ENCODE results near the gene RASA4.
"Not testable (repeated sequence)": the region's sequence is repeated elsewhere in the genome, so short reads cannot be mapped to it uniquely, and the experiment has no call there.

The RASA4 gene
- total RNA-seq = 1.6 to 1.9 reads per million in 2 donors

DNA sequence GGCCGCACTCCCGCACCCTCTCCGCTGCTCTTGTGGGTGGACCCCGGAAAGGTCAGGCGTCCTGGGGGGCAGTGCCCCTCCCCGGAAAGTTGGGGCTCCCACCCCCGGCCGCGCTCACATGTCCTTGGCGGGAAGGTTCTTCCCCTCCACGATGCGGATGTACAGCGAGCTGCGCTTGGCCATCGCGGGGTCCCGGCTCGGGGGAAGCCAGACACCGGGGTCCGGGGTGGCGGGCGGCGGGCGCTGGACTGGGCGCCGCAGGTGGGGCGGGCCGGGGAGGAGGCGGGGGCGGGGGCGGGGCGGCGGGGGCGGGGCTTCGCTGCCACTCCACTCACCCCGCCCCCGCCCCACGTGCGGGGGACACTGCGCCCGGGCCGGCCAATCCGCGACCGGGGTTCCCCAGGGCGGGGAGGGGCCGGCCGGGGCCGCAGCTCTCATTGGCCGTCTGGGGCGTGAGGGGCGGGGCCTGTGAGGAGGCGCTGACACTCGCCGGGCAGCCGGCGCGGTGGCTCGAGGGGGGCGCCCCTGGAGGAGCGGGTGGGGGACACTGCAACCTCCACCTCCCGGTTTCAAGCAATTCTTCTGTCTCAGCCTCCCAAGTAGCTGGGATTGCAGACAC, at the start of gene RASA4:
RASA4 (minus strand) TSS at position 250 of the 619 bp plus-strand sequence; CDS start at position 183, 67 bp downstream.
- DNase-seq = not testable (repeated sequence)

DNA sequence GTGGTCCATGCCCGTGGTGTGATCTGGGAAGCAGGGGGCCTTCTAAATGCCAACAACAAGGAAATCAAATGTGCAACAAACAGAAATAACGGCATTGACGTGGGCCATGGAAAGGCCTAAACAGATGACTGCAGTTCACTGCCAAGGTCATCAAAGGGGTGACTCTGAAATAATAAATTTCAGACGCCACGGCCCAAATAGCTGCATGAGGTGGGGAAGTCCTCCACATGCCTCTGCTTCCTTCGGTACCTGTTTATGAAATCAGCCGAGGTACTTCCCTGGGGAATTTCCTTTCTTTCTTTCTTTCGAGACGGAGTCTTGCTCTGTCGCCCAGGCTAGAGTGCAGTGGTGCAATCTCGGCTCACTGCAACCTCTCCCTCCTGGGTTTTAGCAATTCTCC, 48.2 kb upstream of the RASA4 start:
- DNase-seq = not testable (repeated sequence)

DNA sequence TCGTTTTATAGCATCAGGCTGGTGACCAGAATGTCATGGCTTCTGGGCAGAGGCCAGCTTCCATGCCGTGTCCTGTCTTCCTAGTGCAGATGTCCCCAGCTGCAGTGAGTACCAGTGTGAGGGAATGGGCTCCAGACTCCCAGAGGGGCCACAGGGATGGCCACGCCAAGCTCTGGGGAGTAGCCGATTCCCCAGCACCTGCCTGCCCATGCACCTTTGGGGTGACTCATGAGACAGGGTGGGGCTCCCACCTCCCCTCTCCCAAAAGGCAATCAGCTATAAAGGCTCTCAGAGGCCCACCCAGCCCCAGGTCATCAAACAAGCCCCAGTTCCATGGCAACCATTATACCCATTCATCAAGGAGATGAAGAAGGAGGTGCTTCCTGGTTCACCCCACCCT, 33.4 kb upstream of the RASA4 start, which contains the start of gene SPDYE2B:
SPDYE2B (plus strand) TSS at position 396 of the 400 bp plus-strand sequence. CDS start 2,030 bp downstream, outside the sequence.
- not testable (repeated sequence) for DNase-seq

DNA sequence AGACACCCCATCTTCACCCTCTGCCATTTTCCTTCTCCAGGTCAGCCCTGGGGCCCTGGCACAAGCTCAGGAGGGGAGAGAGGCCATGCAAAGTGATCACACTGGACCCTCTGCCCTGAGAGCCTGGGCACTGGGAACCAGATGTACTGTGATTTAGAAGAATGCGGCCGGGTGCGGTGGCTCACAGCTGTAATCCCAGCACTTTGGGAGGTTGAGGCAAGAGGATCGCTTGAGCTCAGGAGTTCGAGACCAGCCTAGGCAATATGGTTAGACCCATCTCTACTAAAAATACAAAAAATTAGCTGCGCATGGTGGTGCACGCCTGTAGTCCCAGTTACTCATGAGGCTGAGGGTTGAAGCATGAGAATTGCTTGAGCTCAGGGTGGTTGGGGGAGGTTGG, 31.3 kb upstream of the RASA4 start:
- DNase-seq = not testable (repeated sequence)

DNA sequence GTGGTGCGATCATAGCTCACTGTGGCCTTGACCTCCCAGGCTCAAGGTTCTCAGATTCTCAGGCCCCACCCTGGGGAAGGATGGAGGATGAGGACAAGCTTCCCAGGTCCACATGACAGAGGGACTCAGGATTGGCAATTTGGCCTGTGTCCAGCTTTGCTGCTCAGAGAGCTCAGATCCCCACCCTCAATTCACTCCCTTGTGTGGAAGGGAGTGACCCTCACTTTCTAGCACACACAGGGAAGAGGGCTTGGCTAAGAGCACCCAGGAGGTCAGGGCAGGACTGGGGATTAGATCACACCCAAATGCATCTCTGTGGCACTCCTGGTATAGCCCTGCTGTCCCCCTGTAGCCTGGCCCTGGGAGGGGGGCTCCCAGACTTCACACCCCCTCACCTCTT, 26.8 kb upstream of the RASA4 start:
- not testable (repeated sequence) for DNase-seq

DNA sequence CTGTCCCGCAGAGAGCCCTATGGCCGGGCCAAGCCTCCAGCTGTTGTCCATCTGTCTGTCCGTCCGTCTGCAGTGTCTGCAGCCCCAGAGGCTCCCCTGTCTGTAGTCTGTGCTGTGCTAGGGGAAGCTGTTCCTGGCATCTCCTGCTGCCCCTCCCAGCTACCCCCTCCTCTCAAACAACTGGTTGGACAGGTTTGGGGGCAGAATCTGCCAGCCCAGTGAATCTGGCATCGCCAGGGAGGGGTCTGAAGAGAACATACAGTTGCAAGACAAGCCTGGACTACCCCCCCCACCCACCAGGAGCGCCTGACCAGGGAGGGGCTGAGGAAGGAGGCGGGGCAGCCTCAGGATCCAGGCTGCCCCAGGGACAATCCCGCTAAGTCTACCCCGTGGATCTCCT, 26.1 kb upstream of the RASA4 start, which contains the start of gene UPK3BL1:
UPK3BL1 (minus strand) TSS at position 101 of the 400 bp plus-strand sequence; CDS start at position 51, 50 bp downstream.
- DNase-seq = not testable (repeated sequence)

DNA sequence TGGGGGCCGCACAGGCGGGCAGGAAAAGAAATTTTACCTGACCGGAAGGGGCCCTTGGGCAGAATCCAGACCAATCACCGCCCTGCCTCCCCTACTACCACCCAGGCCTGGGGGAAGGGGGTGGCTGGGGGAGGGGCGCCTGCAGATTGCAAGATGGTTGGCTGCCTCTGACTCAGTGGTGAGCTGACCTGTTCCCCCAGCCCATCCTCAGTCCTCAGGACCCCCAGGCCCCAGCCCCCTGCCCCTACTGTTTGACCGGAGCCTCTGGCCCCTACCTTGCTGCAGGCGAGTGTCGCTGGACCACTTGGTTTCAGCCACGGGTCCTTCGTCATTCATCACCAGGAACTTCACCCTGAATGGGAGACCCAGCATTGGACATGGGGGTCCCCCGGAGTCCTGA, 22.3 kb upstream of the RASA4 start:
- not testable (repeated sequence) for DNase-seq

DNA sequence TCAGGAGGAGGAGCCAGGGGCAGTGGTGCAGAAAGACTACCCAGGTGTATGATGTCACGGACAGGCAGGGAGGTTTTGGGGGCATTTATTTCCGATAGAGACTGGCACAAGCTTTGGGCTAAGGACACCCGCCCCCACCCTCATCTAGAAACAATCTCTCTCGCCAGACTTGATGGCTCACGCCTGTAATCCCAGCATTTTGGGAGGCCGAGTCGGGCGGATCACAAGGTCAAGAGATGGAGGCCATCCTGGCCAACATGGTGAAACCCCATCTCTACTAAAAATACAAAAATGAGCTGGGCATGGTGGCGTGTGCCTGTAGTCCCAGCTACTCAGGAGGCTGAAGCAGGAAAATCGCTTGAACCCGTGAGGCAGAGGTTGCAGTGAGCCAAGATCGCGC, 20.4 kb upstream of the RASA4 start:
- DNase-seq = not testable (repeated sequence)

DNA sequence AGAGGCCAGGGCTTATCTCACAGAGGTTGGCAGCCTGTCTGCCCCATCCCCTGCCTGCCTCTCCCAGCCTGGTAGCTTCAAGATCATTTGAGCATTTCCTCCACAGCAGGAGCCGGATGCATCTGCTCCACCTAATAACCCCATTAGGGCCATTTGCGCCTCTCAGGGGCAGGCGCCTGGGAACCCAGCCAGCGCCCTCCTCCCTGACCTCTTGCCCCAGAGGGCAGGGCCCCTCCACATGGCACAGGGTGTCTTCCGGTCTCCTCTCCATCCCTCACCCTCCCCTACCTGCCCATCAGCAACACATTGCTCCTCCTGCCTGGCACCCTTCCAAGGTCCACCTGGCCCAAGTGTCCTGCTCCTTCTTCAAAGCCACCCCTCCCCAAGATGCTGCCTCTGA, 18.8 kb upstream of the RASA4 start:
- not testable (repeated sequence) for DNase-seq

DNA sequence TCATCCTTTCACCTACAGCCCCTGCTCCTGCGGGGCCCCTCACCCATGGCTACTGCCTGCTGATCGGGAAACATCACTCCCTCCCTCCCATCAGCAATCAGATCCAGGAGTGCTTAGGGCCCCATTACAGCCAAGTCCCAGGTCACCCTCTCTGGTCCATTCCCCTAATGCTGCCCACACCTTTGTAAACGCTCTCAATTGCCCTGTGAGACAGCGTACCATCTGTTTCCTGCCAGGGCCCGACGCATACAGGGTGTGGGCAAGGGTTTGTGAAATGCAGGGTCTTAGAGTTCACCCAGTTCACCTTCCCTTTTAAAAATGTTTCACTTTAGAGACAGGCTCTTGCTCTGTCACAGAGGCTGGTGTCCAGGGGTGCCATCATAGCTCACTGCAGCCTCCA, 17.7 kb upstream of the RASA4 start:
- DNase-seq = not testable (repeated sequence)

DNA sequence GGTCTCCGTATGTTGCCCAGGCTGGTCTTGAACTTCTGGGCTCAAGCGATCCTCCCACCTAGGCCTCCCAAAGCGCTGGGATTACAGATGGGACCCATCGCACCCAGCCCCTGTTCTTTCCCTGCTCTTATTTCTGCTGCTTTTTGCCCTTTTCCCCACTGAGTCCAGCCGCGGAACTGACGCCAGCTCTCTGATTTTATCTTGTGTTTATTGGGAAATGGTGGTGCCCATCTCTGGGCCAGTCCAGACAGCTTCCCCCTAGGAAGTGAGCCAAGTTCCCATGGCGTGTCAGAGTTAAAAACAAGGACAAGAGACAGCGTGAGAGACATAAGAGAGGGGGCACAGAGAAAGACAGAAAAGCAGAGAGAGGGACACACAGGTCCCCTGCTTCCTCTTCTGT, 14.1 kb upstream of the RASA4 start:
- DNase-seq = not testable (repeated sequence)

DNA sequence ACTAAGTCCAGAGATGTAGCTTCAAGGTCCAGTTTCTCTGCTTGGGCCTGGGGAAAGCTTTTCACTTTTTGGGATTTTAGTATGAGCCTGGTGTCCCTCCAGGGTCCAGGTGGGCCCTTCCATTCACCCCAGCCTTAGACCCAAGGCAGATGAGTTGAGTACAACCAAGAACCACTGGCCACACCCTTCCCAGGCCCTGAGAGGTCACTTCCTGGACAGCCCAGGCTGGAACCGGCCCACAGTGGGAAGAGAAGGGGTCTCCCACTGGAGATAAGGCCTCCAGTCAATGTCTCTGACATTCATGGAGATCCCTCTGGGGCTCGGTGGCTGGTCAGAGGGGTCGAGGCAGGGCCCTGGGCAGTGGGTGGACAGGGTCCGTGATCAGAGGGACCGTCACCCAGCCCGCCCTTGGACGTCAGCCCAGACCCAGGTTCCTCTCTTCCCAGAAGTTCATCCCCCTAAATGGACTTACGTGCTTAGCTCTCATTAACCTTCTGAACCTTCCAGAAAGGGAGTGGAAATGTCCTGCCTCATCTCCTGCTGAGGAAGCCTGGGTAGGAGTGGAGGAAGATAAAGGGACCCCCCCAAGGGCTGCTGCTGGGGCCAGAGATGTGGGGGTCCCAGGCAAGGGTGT, 10.8 kb upstream of the RASA4 start:
- DNase-seq = not testable (repeated sequence)

DNA sequence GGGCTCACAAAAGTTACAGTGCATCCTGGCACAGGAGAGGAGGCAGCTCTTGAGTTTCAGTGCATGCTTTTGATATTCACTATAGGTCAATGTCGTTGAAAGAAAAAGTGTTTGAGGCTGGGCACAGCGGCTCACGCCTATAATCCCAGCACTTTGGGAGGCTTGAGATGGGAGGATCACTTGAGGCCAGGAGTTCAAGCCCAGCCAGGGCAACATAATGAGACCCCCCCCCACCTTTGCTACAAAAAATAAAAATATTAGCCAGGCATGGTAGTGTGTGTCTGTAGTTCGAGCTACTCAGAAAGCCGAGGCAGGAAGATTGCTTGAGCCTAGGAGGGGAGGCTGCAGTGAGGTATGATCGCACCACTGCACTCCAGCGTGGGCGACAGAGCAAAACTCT, 1.6 kb upstream of the RASA4 start:
- DNase-seq = not testable (repeated sequence)

DNA sequence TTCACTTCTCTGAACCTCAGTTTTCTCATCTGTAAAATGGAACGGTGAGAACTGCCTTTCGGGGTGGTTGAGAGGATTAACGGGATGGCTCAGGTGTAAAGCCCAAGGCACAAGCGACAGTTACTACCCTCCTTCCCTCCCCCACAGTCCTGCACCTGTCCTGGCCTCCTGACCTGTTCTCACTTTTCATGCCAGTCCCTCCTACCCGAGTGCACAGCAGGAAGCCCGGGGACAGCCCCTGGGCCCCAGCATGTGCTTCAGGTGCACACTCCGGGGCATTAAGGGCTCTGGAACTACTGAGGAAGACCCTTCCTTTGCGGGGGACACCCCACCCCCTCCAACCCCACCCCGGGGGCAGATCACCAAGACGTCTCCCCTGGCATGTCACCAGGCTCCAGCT, 626 bp downstream of the RASA4 start:
- not testable (repeated sequence) for DNase-seq

DNA sequence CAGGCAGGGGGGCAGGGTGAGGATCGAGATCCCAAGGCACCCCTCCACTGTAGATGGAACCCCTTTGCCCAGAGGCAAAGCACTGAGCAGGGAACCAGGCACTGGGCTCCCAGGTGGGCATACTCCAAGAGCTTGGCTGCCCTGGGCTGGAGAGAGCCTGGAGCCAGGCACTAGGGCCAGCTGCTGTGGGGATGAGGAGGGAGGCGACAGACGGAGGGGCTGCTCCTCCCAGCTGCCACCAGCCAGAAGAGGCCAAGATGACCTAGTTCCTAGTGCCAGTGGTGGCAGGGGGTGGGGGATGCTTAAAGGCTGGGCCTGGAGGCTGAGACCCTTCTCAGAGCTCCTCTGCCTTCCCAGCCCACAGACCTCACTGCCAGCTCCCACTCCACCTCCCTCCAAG, 1.7 kb downstream of the RASA4 start:
- not testable (repeated sequence) for DNase-seq

DNA sequence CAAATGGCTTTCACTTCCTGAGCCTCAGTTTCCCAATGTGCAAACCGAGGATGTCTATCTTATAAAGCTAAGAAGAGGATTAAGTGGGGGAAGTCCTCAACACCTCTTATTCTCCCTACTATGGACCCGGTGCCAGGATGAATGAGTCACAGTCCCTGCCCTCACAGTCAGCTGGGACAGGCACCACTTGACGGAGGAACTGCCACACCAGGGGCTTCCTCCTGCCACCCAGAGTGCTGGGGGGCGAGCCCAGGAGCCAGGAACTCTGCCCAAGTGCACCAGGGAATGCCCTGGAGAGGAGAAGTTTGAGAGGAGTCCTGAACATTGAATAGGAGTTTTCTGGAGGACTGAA, 2.2 kb downstream of the RASA4 start:
- DNase-seq = not testable (repeated sequence)

DNA sequence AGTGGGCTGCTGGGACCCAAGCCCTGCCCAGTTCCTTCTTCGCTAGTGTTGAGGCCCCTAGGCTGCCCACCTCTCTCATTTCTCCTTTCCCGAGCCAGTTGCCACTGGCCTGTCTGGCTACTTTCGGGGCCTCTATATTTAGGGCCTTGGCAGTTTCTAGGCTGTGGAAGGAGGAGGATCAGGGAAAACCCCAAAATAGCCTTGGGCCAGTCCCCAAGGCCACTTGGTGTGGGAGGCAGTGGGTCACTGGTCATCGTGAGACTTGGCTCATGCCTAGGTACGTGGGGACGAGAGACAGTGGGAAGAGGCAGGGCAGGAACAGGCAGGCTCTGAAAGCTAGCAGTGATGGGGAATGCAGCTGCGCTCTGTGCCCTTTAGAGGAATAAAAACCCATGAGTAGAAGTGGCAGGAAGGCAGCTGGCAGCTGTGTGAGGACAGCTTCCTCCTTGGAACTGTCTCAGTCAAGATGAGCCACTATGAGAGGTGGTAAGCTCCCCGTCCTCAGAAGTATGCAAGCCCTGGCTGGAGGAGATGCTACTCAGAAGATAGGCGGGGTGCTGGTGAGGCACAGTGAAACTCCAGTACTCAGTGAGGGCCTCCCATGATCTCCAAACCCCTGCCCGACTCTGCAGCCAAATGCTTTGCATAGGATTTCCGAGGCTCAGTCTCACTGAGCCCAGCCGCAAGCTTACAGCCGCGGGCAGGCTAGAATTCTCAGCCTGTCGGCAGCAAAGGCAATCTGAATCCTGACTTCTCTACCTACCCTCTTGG, 2.8 kb downstream of the RASA4 start:
- not testable (repeated sequence) for DNase-seq

DNA sequence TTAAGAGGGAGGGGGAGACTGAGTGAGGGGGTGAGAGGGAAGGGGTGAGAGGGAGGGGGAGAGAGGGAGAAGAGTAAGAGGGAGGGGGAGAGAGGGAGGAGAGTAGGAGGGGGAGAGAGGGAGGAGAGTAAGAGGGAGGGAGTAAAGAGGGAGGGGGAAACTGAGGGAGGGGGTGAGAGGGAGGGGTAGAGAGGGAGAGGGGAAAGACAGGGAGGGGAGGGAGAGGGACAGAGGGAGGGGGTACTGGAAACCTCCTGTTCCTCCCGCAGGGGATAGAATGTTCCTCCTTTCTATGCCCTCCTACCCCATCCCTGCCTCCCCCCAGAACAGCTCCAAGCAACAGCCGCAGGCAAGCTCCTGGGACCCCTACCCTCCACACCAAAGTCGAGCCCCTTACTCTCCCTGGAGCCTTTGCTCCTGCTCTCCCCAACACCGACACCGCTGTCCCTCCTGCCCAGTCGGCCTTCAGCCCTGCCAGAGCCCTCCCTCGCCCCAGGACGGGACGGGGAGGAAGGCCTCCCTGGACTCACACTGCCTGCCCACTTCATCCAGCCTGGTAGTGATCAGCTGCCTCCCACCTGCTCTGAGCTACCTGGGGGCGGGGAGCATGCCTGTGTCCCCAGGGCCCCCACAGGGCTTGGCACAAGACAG, 4.8 kb downstream of the RASA4 start:
- DNase-seq = not testable (repeated sequence)

DNA sequence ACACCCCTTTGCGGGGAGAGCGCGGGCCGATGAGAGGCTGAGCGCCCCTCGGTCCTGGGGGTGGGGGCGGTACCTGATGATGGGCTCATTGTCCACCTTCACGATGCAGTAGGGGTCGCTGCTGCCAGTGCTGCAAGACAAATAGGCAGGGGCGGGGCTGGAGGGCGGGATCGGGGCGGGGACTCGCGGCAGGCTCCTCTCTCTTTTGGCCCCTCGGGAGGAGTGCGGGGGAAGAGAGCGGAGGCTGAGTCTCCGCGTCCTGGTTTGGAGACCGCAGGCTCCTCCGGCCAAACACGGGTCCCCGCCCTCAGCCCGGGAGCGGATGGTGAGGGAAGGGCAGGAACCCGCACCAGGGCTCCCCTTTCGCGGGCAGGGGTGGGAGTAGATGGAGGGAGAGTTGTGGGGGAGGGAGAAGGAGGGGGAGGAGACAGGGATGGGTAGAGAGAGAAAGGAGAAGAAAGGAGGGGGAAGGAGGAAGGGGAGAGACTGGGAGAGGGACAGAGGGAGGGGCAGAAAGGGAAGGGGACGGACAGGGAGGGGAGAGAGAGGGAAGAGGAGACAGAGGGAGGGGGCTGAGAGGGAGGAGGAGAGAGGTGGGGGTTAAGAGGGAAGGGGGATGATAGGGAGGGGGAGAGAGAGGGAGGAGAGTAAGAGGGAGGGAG, 5.4 kb downstream of the RASA4 start:
- not testable (repeated sequence) for DNase-seq

DNA sequence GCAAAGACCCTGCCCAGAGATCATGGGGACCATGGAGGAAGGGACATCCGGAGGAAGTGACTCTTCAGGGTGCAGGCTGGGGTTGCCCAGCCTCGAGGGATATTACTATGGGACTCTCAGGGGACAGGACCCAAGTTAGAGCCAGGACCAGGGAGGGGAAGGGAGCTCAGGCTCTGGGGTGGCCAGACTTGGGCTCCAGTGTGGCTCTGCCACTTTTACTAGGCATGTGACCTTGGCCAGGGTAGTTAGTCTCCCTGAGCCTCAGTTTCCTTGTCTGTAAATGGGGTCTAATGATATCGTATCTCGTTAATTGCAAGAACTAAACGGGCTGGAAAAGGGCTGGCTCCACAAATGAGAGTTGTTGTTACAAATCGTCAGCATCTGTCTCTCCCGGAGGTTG, 6.1 kb downstream of the RASA4 start:
- not testable (repeated sequence) for DNase-seq

DNA sequence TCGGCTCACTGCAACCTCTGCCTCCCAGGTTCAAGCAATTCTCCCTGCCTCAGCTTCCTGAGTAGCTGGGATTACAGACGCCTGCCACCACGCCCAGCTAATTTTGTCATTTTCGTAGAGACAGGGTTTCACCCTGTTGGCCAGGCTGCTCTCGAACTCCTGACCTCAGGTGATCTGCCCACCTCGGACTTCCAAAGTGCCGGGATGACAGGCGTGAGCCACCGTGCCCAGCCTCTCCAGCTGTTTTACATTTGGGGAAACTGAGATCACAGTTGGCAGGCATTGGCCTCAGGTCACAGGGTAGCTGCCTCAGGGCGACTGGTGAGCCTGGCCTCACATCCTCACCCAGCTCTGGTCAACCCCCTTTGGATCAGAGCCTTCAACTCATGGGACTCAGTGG, 6.8 kb downstream of the RASA4 start:
- not testable (repeated sequence) for DNase-seq

DNA sequence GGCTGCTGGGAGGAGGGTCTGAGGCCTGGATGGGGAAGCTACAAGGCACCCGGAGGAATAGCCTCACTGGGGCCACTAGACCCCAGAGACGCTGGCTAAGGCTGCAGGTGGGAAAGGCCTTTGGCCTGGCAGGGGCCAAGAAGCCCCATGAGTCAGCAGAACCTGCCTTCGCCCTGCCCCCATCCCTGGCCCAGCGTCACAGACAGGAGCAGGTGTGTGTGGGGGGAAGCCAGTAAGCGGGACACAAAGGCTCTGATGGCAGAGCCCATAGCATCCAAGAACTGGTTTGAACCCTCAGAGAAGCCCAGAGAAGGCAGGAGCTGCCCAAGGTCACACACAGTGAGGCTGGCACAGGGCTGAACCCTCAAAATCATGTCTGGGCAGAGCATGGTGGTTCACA, 9.7 kb downstream of the RASA4 start:
- DNase-seq = not testable (repeated sequence)

Measured in activated gamma-delta T cell (primary cell).